Vagina (tissue), 2 donors: ENCODE data around the gene TMEM30B. TPM values are rescaled to one million over a fixed set of nuclear protein-coding genes. Genes with fewer than 3 reads are reported as not detected.

Experiments
- DNase-seq, 2 donors: peaks; one replicate each; pipeline ENCODE4 v3.0.0-alpha.2; 2017; ENCODE audit errors: extremely low spot score in 2 of 2
- H3K27ac ChIP-seq: fragments of 200-600 bp; sonication (generic); one replicate; pipeline ENCODE4 v1.5.1; 2019
- H3K27me3 ChIP-seq: fragments of 200-600 bp; sonication (generic); one replicate; pipeline ENCODE4 v1.5.1; 2019
- H3K36me3 ChIP-seq, 2 donors: fragments of 200-600 bp; sonication (generic); one replicate each; pipeline ENCODE4 v1.5.1; 2017 to 2019
- H3K4me1 ChIP-seq: fragments of 200-600 bp; sonication (generic); one replicate; pipeline ENCODE4 v1.5.1; 2019
- H3K4me3 ChIP-seq, 2 donors: fragments of 200-600 bp; sonication (generic); 1 replicate in 1 of 2; 2 replicates in 1 of 2; pipeline ENCODE4 v1.5.1; 2016 to 2019
- H3K9me3 ChIP-seq: fragments of 200-600 bp; sonication (generic); one replicate; pipeline ENCODE4 v1.5.1; 2019
- POLR2A ChIP-seq, 2 donors: fragments of 450-650 bp; IDR thresholded peaks; one replicate each; pipeline ENCODE4 v1.6.1; 2017; ENCODE audit warnings: antibody characterized with exemption in 2 of 2, mild to moderate bottlenecking in 2 of 2, moderate library complexity in 2 of 2
- POLR2AphosphoS5 ChIP-seq, 2 donors: sonication (generic); formaldehyde crosslinking; IDR thresholded peaks; one replicate each; pipeline ENCODE4 v1.9.0; 2017; ENCODE audit warnings: antibody characterized with exemption in 2 of 2, mild to moderate bottlenecking in 2 of 2, low read depth in 1 of 2; ENCODE audit not compliant: insufficient read depth in 1 of 2
- intact Hi-C: fragments of 100-400 bp; cut with DNase I; formaldehyde crosslinking; loops from one replicate; pipeline ENCODE4 v1.15.1; 2023
- total RNA-seq: library from RNA; depleted of rRNA; stranded (reverse); fragments of >200 nt; gene quantifications from one replicate; pipeline ENCODE4 v1.2.3, GENCODE V29; 2016
- TF ChIP-seq, protein P1 (sequence below), 3 experiments: fragments of 450-650 bp in 2 of 3; fragments of 200-600 bp in 1 of 3; sonication (generic) in 1 of 3; IDR thresholded peaks; one replicate each; pipeline ENCODE4 v1.5.1; 2017 to 2019; ENCODE audit warnings: antibody characterized with exemption in 3 of 3, mild to moderate bottlenecking in 2 of 3, moderate library complexity in 2 of 3

The TMEM30B gene
- total RNA-seq, 1 donor from 2014 or later: 22.6 TPM

GRCh38 chr14:61264651-61265050 is 16.5 kb downstream of the TMEM30B start:
- Histone ChIP-seq H3K27me3 (no peaks in the 10 kb centered on the region), H3K4me3 (no peak overlapping the region), H3K9me3 (no peaks in the 10 kb centered on the region), H3K4me1 (peaks cover 28% of the 10 kb centered on the region), H3K27ac (peak overlapping the region; percentile 2), H3K36me3 (no peaks in the 10 kb centered on the region)
- DNase-seq: no peak
- intact Hi-C loops: no loop called here
- TF ChIP-seq POLR2AphosphoS5 (IDR thresholded peaks at IDR 0.05; ENCODE audit: insufficient read depth in 1 of 2, low read depth in 1 of 2): no peak
- TF ChIP-seq, protein P1, sequence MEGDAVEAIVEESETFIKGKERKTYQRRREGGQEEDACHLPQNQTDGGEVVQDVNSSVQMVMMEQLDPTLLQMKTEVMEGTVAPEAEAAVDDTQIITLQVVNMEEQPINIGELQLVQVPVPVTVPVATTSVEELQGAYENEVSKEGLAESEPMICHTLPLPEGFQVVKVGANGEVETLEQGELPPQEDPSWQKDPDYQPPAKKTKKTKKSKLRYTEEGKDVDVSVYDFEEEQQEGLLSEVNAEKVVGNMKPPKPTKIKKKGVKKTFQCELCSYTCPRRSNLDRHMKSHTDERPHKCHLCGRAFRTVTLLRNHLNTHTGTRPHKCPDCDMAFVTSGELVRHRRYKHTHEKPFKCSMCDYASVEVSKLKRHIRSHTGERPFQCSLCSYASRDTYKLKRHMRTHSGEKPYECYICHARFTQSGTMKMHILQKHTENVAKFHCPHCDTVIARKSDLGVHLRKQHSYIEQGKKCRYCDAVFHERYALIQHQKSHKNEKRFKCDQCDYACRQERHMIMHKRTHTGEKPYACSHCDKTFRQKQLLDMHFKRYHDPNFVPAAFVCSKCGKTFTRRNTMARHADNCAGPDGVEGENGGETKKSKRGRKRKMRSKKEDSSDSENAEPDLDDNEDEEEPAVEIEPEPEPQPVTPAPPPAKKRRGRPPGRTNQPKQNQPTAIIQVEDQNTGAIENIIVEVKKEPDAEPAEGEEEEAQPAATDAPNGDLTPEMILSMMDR (IDR thresholded peaks at IDR 0.05): no peak
- TF ChIP-seq POLR2A (IDR thresholded peaks at IDR 0.05): no peak

- no peaks in the 10 kb centered on the region for H3K27me3 ChIP-seq
- TF ChIP-seq POLR2A (IDR thresholded peaks at IDR 0.05): no peak
- TF ChIP-seq, protein P1 (IDR thresholded peaks at IDR 0.05): no peak
- no peak for TF ChIP-seq POLR2AphosphoS5 (IDR thresholded peaks at IDR 0.05; ENCODE audit: insufficient read depth in 1 of 2, low read depth in 1 of 2)
- DNase-seq: no peak
These were observed 17.0 kb downstream of the TMEM30B start for GRCh38 chr14:61264010-61264571.

DNA sequence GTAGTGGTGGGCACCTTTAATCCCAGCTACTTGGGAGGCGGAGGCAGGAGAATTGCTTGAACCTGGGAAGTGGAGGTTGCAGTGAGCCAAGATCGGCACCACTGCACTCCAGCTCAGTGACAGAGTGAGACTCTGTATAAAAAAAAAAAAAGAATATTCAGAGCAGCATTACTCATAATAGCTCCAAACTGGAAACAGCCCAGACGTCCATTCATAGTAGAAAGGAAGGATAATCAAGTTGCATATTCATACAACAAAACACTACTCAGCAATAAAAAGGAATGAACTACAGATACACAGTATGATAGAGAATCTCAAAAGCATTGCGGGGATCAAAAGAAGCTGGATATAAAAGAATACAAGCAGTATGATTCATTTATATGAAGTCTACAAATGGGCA is 19.1 kb downstream of the TMEM30B start:
- no peaks in the 10 kb centered on the region for H3K9me3 ChIP-seq
- H3K4me1 ChIP-seq: peaks cover 23% of the 10 kb centered on the region
- no peak overlapping the region for H3K4me3 ChIP-seq
- H3K27ac ChIP-seq: no peak overlapping the region
- no peaks in the 10 kb centered on the region for H3K36me3 ChIP-seq
- intact Hi-C loops: no loop called here
- no peaks in the 10 kb centered on the region for H3K27me3 ChIP-seq
- DNase-seq: no peak
- TF ChIP-seq POLR2A (IDR thresholded peaks at IDR 0.05) (no peak), POLR2AphosphoS5 (IDR thresholded peaks at IDR 0.05; ENCODE audit: insufficient read depth in 1 of 2, low read depth in 1 of 2) (no peak)
- TF ChIP-seq, protein P1 (IDR thresholded peaks at IDR 0.05): no peak

More at GRCh38 chr14:61264010-61264571, 17.0 kb downstream of the TMEM30B start:
- Histone ChIP-seq H3K4me3 (no peak overlapping the region), H3K27ac (peak overlapping the region; percentile 2), H3K9me3 (no peaks in the 10 kb centered on the region), H3K4me1 (peaks cover 26% of the 10 kb centered on the region), H3K36me3 (no peaks in the 10 kb centered on the region)
- intact Hi-C loops: no loop called here

DNA sequence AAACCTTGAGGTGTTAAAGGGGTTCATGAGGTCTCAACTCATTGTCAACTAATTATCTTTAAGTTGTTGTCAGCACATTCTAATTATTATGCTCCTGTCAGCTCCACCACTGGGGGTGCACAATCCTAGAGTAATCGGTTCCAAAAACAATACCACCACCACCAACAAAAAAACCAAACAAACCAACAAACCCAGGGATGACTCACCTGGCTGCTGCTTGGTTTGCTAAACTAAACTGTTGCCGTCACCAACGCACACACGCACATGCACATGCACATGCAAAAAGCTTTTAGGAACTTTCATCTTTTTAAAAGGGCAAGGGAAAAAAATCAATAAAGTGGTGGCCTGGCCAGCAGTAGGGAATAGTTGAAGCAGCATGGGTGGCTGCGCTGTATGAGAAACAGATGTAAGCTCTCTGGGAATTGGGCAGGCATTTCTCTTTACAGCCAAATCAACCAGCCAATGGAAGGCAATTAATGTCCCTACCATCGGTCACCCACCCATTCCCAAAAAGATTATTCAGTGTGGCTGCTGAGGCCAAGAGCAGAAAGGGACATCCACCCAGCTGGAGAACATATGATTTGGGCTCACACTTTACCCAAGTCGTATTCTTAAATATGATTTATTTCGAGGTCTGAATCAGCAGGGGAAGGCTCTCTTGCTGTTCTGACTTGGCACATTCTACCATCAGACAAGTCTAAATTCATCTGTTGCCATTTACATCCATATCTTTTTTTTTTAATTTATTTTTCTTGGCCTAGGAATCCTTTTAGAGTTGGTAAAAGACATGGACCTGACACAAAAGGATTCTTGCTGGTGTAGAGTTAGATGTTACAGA is 20.0 kb downstream of the TMEM30B start:
- no peak for TF ChIP-seq POLR2AphosphoS5 (IDR thresholded peaks at IDR 0.05; ENCODE audit: insufficient read depth in 1 of 2, low read depth in 1 of 2)
- TF ChIP-seq POLR2A (IDR thresholded peaks at IDR 0.05): no peak
- TF ChIP-seq, protein P1 (IDR thresholded peaks at IDR 0.05): no peak
- Histone ChIP-seq H3K4me3 (no peak overlapping the region), H3K4me1 (peaks cover 14% of the 10 kb centered on the region), H3K9me3 (no peaks in the 10 kb centered on the region), H3K27ac (no peak overlapping the region), H3K27me3 (no peaks in the 10 kb centered on the region), H3K36me3 (no peaks in the 10 kb centered on the region)
- intact Hi-C loops: no loop called here
- no peak for DNase-seq

DNA sequence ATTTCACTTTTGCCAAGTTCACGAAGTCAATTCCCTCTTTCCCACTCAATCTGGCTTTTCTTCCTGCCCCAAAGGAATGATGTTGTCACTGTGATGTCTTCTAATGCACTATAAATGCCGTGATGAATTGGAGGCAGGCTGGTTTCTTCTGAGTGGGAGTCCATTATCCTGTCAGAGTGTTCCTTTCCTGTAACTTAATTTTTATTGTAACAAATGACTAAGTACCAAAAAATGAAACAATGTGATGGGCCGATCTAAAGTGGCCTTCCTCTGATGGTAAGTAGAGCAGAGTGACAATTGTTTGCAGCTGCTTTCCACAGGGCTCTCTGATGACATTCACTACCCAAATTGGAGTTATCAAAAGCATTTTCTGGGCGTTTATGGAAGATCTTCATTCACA is 22.2 kb downstream of the TMEM30B start:
- no peaks in the 10 kb centered on the region for H3K36me3 ChIP-seq
- H3K4me1 ChIP-seq: peaks cover 14% of the 10 kb centered on the region
- H3K9me3 ChIP-seq: no peaks in the 10 kb centered on the region
- H3K4me3 ChIP-seq: no peak overlapping the region
- TF ChIP-seq POLR2A (IDR thresholded peaks at IDR 0.05) (no peak), POLR2AphosphoS5 (IDR thresholded peaks at IDR 0.05; ENCODE audit: insufficient read depth in 1 of 2, low read depth in 1 of 2) (peak in 1 of 2 donors; percentile 9)
- TF ChIP-seq, protein P1 (IDR thresholded peaks at IDR 0.05): no peak
- no peak overlapping the region for H3K27ac ChIP-seq
- no peak for DNase-seq
- no peaks in the 10 kb centered on the region for H3K27me3 ChIP-seq
- intact Hi-C loops: loop anchor here (10.0 kb wide), 2 partner anchors 234 to 614 kb away; partner anchors contain the start of gene SIX1
